MM.1S (cell line): ENCODE measurements around the gene SRSF7.

Experiments used
- CTCF ChIP-seq: fragments of 300-600 bp; sonication (generic); IDR thresholded peaks from 2 replicates; pipeline ENCODE4 v1.5.1; 2016; ENCODE audit warnings: antibody characterized with exemption, low read length, mixed read lengths
- EZH2 ChIP-seq: fragments of 300-600 bp; sonication (generic); optimal IDR thresholded peaks from 2 replicates; pipeline ENCODE3; 2017; ENCODE audit warnings: low read depth, mild to moderate bottlenecking, antibody characterized with exemption, low read length, mixed read lengths
- EZH2phosphoT487 ChIP-seq: fragments of 300-600 bp; sonication (generic); IDR thresholded peaks from 2 replicates; pipeline ENCODE4 v1.6.1; 2018; ENCODE audit warnings: antibody characterized with exemption, low read length

GRCh38 chr2:38711558-38711957, 39.6 kb downstream of the SRSF7 start:
- TF ChIP-seq CTCF (no peak), EZH2 (no peak), EZH2phosphoT487 (no peak)
